Panc1 (cell line): ENCODE results near the gene MYO16.

ENCODE experiments used
- POLR2AphosphoS5 ChIP-seq: IDR thresholded peaks from 2 replicates; pipeline ENCODE4 v1.6.1; 2012; ENCODE audit warnings: mild to moderate bottlenecking, low read depth, low read length, moderate library complexity
- TF ChIP-seq, protein P1 (sequence below): fragments of 450-650 bp; IDR thresholded peaks from 2 replicates; pipeline ENCODE4 v1.5.1; 2017; ENCODE audit warnings: mild to moderate bottlenecking

DNA sequence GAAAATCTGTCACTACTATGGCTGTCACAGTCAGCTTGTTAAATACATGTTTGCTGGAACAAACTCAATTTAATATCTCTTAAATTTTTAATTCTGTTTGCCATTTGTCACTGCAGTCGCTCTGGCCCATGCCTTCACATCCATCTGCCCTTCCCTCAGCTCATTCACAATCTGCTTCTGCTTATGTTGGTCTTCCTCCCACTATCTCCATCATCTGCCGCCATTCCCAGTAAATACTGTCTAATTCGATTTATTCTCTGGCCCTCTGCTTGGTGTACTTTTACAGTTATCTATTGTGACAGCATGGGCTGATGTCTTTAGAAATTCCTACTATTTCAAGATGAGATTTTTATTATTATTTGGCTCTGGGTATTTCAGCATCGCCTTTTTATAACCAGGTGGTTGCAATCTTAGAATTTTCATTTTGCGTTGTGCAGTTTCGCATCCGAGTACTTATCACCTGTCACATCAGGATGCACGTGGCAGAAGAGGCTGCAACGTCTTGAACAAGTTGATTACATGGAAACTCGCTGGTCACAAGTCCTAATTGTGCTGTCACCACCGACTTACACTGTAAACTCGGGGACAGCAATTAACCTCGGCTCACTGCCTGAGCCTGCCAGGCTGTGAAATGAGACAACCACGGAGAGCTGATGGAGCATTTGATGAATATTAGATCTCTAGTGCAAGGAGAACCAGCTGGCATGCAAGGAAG, 158.4 kb downstream of the MYO16 start:
- TF ChIP-seq, protein P1, sequence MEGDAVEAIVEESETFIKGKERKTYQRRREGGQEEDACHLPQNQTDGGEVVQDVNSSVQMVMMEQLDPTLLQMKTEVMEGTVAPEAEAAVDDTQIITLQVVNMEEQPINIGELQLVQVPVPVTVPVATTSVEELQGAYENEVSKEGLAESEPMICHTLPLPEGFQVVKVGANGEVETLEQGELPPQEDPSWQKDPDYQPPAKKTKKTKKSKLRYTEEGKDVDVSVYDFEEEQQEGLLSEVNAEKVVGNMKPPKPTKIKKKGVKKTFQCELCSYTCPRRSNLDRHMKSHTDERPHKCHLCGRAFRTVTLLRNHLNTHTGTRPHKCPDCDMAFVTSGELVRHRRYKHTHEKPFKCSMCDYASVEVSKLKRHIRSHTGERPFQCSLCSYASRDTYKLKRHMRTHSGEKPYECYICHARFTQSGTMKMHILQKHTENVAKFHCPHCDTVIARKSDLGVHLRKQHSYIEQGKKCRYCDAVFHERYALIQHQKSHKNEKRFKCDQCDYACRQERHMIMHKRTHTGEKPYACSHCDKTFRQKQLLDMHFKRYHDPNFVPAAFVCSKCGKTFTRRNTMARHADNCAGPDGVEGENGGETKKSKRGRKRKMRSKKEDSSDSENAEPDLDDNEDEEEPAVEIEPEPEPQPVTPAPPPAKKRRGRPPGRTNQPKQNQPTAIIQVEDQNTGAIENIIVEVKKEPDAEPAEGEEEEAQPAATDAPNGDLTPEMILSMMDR, result no peak
- no peak for TF ChIP-seq POLR2AphosphoS5
